GM12878 (cell line): Measurements from ENCODE around the gene GRIN2A. TPM values are rescaled to one million over a fixed set of nuclear protein-coding genes. Genes with fewer than 3 reads are reported as not detected.

Source experiments
- ATAC-seq: fragments of 200-7000 bp; cut with Tn5 transposase; 3 replicates; pipeline ENCODE4 v1.9.1; 2020; ENCODE audit warnings: mild to moderate bottlenecking, moderate library complexity
- BruUV-seq: library from RNA; stranded (reverse); fragments of 400-500 nt; replicated peaks from 2 replicates; lab custom pipeline; 2021; lab: Mats Ljungman, UMichigan
- CTCF ChIA-PET: fragments of 300-600 bp; sonication (Branson Sonifier 250); formaldehyde crosslinking; extraction: SDS; loops from one replicate; lab custom pipeline; 2021; ENCODE audit warnings: inconsistent platforms; lab: Yijun Ruan, JAX
- POLR2A ChIA-PET: fragments of 350-600 bp; formaldehyde crosslinking; extraction: SDS; loops from one replicate; lab custom pipeline; 2021; ENCODE audit warnings: inconsistent platforms; lab: Charles Lee
- RAD21 ChIA-PET: fragments of 300-600 bp; sonication (Branson Sonifier 250); formaldehyde crosslinking; loops from one replicate; lab custom pipeline; 2023; ENCODE audit warnings: antibody characterized with exemption; ENCODE audit not compliant: unreplicated experiment; lab: Charles Lee
- SMC1A ChIA-PET: fragments of 300-600 bp; sonication (Branson Sonifier 250); formaldehyde crosslinking; loops from one replicate; lab custom pipeline; 2023; ENCODE audit not compliant: unreplicated experiment, uncharacterized antibody; lab: Charles Lee
- DNase-seq: peaks from one replicate; pipeline ENCODE4 v3.0.0-alpha.2; 2011; ENCODE audit warnings: low read depth, low spot score
- FAIRE-seq: peaks from 3 replicates; lab custom pipeline; 2011; peaks lifted over from hg19 to GRCh38; lab: Jason Lieb, UNC
- H2AFZ ChIP-seq: 2 replicates; pipeline ENCODE4 v1.6.0; 2011; ENCODE audit warnings: low read depth, low read length, control low read depth; ENCODE audit not compliant: control insufficient read depth
- H3K27ac ChIP-seq: 2 replicates; pipeline ENCODE4 v1.5.1; 2011; ENCODE audit warnings: control low read depth; ENCODE audit not compliant: control insufficient read depth, insufficient read depth
- H3K27me3 ChIP-seq, 2 experiments: replicated peaks in 1 of 2; 2 replicates each; pipeline versions ENCODE4 v1.6.0 to v1.6.1; 2011; ENCODE audit warnings: low read length in 1 of 2; ENCODE audit not compliant: control insufficient read depth in 2 of 2, insufficient read depth in 2 of 2
- H3K36me3 ChIP-seq, 2 experiments: 2 replicates each; pipeline ENCODE4 v1.5.1; 2011; ENCODE audit warnings: low read length in 1 of 2; ENCODE audit not compliant: control insufficient read depth in 2 of 2, insufficient read depth in 2 of 2
- H3K4me1 ChIP-seq: 2 replicates; pipeline ENCODE4 v1.6.1; 2011; ENCODE audit warnings: mild to moderate bottlenecking, low read length, moderate library complexity, mixed read lengths; ENCODE audit not compliant: control insufficient read depth, insufficient read depth
- H3K4me2 ChIP-seq: 2 replicates; pipeline ENCODE4 v1.6.0; 2011; ENCODE audit warnings: control low read depth; ENCODE audit not compliant: control insufficient read depth, insufficient read depth
- H3K4me3 ChIP-seq: fragments of 200-600 bp; sonication (generic); 2 replicates; pipeline ENCODE4 v1.5.1; 2016
- H3K79me2 ChIP-seq: 2 replicates; pipeline ENCODE4 v1.6.0; 2011; ENCODE audit warnings: low read length; ENCODE audit not compliant: control insufficient read depth, insufficient read depth
- H3K9ac ChIP-seq: 2 replicates; pipeline ENCODE4 v1.8.0; 2011; ENCODE audit warnings: low read length, control low read depth, mixed read lengths; ENCODE audit not compliant: control insufficient read depth, insufficient read depth
- H3K9me3 ChIP-seq: replicated peaks from 3 replicates; pipeline ENCODE4 v1.5.1; 2011; ENCODE audit warnings: mild to moderate bottlenecking, low read length; ENCODE audit not compliant: control insufficient read depth, insufficient read depth
- H4K20me1 ChIP-seq: 2 replicates; pipeline ENCODE4 v1.6.0; 2011; ENCODE audit not compliant: control insufficient read depth, insufficient read depth
- CEBPZ ChIP-seq: fragments of 150-350 bp; IDR thresholded peaks from 2 replicates; pipeline ENCODE4 v1.6.1; 2016; ENCODE audit warnings: low read depth, low read length
- FOXK2 ChIP-seq: fragments of 450-650 bp; IDR thresholded peaks from 2 replicates; pipeline ENCODE4 v1.6.1; 2017; ENCODE audit warnings: mild to moderate bottlenecking, moderate library complexity
- POU2F2 ChIP-seq: IDR thresholded peaks from 3 replicates; pipeline ENCODE4 v1.6.1; 2011; ENCODE audit warnings: low read depth, mild to moderate bottlenecking, low read length, borderline replicate concordance
- WGBS: methylation state at CpG from one replicate; pipeline ENCODE4 v1.1.6; 2016; ENCODE audit warnings: low lambda C conversion rate; ENCODE audit not compliant: insufficient replicate concordance, insufficient coverage; ENCODE audit errors: missing lambda C conversion rate; 5-methylcytosine and 5-hydroxymethylcytosine counted together
- in situ Hi-C: fragments of 300-500 bp; cut with MboI; formaldehyde crosslinking; loops from 9 replicates; pipeline ENCODE4 v1.14.3; 2018; ENCODE audit warnings: mixed read lengths
- intact Hi-C: fragments of 100-400 bp; cut with micrococcal nuclease; formaldehyde crosslinking; loops from one replicate; pipeline ENCODE4 v1.14.2; 2022; ENCODE audit not compliant: unreplicated experiment
- polyA plus RNA-seq, 11 experiments: library from polyadenylated mRNA; depleted of rRNA in 4 of 11; unstranded in 6 of 11; stranded (reverse) in 5 of 11; fragments of >200 nt; fragmentation: Nextera tagmentation in 4 of 11; fragmentation: Illumina TruSeq in 1 of 11; extraction: Ambion mirVana in 4 of 11; extraction: Trizol in 1 of 11; gene quantifications; 1 replicate in 1 of 11; 2 replicates in 10 of 11; pipeline versions ENCODE4 v1.2.1 to v1.2.3, GENCODE V29; 2011 to 2016; ENCODE audit warnings: inconsistent platforms in 2 of 11, missing spikeins in 2 of 11, low read depth in 1 of 11
- total RNA-seq, 4 experiments: library from RNA; depleted of rRNA in 3 of 4; stranded (reverse); fragments of >200 nt in 3 of 4; fragmentation: Illumina TruSeq in 1 of 4; extraction: Trizol in 1 of 4; gene quantifications; 2 replicates each; pipeline versions ENCODE4 v1.2.1 to v1.2.3, GENCODE V29; 2013 to 2021

The GRIN2A gene
- total and polyA plus RNA-seq, 10 of the 15 experiments (the other 5 are each of a cell fraction or from before 2014, with no cell fraction given), result 2.4 to 13.3 (median 7.3) TPM

- no peak for TF ChIP-seq CEBPZ
Measured at GRCh38 chr16:9741776-9742175, 440.5 kb downstream of the GRIN2A start (continued).

- H3K27ac ChIP-seq, result no peak overlapping the region
- intact Hi-C loops, result no loop called here
- H2AFZ ChIP-seq, result no peak overlapping the region
- no peak for ATAC-seq
- no peaks in the 10 kb centered on the region for H3K27me3 ChIP-seq
- no peak for FAIRE-seq
- no peak overlapping the region for H3K4me3 ChIP-seq
- H3K36me3 ChIP-seq, result no peaks in the 10 kb centered on the region
- WGBS, result 71% methylated on average over 6 of the region's 6 CpGs
- CTCF ChIA-PET, result no interaction called here
- no peaks in the 10 kb centered on the region for H4K20me1 ChIP-seq
- TF ChIP-seq FOXK2 (no peak), POU2F2 (no peak)
- RAD21 ChIA-PET, result no interaction called here
- no peak for DNase-seq
- H3K4me2 ChIP-seq, result no peak overlapping the region
- SMC1A ChIA-PET, result interaction anchor here (1.2 kb wide), 1 partner anchor 9 kb away, joined by 4 read pairs; no protein-coding TSS in a partner anchor
- H3K79me2 ChIP-seq, result no peaks in the 10 kb centered on the region
- POLR2A ChIA-PET, result interaction anchor here (0.6 kb wide), 1 partner anchor 49 kb away, joined by 4 read pairs; no protein-coding TSS in a partner anchor
- no peaks in the 10 kb centered on the region for H3K9me3 ChIP-seq
- H3K9ac ChIP-seq, result no peak overlapping the region
- no peaks in the 10 kb centered on the region for H3K4me1 ChIP-seq
- in situ Hi-C loops, result no loop called here
- BruUV-seq, result no TSS peak
Measured at GRCh38 chr16:9739301-9739700, 442.9 kb downstream of the GRIN2A start.
